Effector CD8-positive, alpha-beta T cell (primary cell): ENCODE measurements around the gene PLA2G4C.
A peak's percentile ranks its signal among the peaks of the same experiment; 100 is the strongest.

Source experiments
- DNase-seq: peaks from one replicate; lab custom pipeline; 2025; lab: John Stamatoyannopoulos, UW
- total RNA-seq, 4 experiments: gene quantifications; one replicate each; lab custom pipeline; 2026; lab: John Stamatoyannopoulos, UW

PLA2G4C gene
- 1.3 to 28.5 (median 10.8) reads per million in 4 experiments for total RNA-seq

DNA sequence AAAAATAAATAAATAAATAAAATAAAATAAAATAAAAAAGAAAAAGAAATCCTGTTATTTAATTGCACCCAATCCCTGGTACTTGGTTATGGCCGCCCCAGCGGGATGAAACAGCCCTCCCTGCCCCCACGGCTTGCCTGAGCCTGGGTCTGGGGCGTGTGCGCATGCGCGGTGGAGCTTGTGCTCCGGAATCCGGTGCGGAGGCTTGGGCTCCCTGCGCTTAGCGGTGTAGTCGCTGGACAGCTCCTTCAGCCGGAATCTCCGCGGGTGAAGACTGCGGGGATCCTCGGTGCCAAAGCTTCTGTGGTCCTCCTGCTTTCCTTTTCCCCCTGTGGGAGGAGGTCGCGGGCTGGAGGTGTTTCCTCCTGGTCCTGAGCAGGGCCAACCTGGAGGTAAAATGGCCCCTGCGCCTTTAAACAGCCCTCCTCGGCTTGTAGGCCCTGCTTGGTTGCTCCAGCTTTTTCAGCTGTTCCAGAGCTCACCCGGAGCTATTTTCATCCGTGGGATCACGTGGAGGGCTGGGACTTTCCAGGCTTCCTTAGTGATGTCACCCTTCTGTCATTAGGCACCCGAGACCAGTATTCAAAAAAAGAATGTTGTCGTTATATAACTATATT lies at the start of gene PLA2G4C:
Gene PLA2G4C (minus strand): TSS at position 468 of the 617 bp plus-strand sequence. CDS start 4,288 bp downstream, outside the sequence.
- peak; percentile 72 for DNase-seq

DNA sequence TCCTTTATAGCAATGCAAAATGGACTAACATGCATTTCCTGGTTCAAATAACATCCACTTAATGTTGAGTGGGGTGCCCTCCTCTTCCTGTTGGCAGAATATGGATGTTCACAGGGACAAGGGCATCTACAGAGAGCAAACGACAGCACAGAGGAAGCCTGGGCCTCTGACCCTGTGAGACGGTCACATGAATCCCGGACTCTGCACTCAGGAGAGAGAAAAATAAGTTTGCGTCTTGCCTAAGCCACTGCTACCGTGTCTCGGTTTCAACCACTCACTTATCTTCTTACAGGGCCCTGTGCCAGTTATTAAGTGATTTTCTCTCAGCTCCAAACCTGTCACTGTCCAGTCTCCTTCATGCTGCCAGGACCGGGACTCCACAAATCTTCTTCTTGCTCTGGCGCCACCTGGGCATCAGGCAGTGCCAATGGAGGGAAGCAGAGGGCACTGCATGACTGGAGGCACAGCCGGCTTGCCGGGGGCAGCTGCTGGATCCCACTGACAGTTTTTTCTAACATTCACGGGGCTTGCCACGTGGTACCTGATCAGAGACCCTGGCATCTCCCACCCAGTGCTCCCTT lies 47.7 kb upstream of the PLA2G4C start:
- no peak for DNase-seq

DNA sequence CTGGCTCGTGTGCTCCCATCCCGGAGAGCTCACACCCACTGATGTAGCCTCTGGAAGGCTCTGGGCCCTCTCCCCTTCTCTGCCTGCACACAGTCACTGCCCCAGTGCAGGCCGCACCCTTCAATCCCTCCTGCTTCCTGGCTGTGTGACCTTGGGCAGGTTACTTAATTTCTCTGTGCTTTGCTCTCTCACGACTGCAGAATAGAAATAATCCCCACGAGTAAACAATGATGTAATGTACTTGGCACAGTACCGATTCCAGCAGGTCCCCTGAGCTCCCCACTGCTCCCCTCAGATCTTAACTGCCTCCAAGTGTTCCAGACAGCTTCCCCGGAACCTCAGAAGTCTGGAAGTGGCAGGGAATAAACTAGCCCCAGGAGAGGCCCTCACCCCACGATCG lies 43.4 kb upstream of the PLA2G4C start:
- DNase-seq = no peak

GRCh38 chr19:48152551-48152950 lies 41.9 kb upstream of the PLA2G4C start:
- peak; percentile 50 for DNase-seq

GRCh38 chr19:48149430-48149829 lies 38.8 kb upstream of the PLA2G4C start:
- DNase-seq = no peak

- DNase-seq = no peak
Measured at GRCh38 chr19:48148576-48148975, 38.0 kb upstream of the PLA2G4C start.

- DNase-seq = no peak
Measured at GRCh38 chr19:48147597-48148175, 37.1 kb upstream of the PLA2G4C start.

DNA sequence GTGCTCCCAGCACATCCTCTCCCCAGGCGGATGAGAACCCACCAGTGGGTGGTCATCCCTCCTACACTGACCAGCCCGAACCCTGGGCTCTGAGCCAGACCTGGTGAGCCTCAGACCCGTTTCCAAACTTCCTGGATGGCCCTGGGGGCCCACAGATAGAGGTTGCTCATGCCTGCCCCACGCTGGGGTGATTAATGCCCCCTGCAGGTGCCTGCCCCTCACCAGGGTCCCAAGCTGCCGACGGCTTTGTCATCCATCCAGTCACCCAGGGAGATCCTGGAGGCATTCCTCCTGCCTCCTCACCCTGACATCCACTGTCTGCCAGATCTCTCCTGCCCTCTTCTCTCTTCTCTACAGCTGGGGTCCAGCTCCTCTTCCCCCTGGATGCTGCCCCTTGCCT lies 28.4 kb upstream of the PLA2G4C start:
- no peak for DNase-seq

GRCh38 chr19:48137411-48137810 lies 26.8 kb upstream of the PLA2G4C start:
- DNase-seq = no peak

DNA sequence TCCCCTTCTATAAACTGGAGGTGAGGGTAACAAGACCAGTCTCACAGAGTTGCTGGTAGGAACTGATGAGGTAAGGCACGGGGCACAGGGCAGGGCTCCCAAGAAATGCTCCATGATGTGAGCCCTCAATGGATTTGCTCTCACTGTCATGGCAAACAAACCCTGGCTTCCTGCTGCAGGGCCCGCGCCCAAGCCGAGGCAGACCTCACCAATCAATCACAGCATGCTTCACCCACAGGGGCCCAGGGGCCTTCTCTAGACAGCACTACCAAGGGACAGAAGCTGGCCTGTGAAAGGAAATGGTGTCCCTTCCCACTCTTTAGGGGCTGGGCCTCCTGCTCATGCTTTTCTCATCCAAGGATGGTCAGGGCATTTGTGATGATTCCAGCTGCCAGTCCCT lies 25.9 kb upstream of the PLA2G4C start:
- DNase-seq = no peak

GRCh38 chr19:48135411-48135810 lies 24.8 kb upstream of the PLA2G4C start:
- DNase-seq = no peak

DNA sequence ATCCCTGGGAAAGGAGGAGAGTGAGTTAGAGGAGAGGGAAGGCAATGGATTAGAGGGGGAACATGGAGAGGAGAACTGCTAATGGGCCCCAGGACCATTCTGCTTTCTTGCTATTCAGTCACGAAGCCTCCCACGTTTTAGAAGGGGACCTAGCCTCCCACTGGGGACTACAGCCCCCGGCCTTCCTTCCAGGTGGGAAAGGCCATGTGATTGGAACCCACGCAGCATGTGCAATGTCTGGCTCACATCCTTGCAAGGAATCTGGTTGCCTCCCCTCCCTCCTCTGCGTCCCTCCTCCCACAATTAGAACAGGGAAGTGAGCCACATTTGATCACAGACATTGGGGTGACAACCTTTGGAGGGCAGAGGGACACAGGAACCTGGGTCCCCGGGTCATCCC lies 22.5 kb upstream of the PLA2G4C start:
- DNase-seq = no peak

GRCh38 chr19:48127561-48127960 lies 16.9 kb upstream of the PLA2G4C start:
- DNase-seq = no peak

DNA sequence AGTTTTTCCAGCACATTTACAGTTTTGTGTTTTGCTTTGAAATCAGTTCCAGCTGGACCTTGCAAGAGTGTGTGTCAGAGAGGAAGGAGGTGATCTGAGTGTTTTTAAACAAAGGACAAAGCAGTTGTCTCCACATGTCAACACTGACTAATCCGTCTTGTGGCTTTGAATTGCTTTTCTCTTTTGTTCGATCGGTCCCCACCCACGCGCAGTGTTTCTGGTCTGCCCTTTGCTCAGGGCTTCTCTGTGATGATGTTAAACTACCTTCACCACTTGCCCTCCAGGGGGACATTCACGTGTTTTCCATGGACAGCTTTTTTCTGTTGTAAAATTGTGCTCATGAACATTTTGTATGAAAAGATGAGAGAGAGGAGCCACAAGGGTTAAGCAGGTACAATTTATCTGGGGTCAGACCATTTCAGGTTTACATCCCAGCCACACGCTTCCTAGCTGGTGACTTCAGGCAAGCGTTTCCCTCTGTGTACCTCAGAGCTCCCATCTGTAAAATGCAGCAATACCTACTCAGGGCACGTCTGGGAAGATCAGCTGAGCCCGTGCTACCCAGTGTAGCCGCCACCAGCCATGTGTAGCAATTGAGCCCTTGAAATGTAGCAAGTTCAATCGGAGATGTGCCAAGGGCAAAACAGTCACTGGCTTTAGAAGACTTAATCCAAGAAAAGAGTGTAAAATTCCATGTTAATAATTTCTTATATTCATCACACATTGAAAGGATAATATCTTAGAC lies 13.5 kb upstream of the PLA2G4C start:
- no peak for DNase-seq

DNA sequence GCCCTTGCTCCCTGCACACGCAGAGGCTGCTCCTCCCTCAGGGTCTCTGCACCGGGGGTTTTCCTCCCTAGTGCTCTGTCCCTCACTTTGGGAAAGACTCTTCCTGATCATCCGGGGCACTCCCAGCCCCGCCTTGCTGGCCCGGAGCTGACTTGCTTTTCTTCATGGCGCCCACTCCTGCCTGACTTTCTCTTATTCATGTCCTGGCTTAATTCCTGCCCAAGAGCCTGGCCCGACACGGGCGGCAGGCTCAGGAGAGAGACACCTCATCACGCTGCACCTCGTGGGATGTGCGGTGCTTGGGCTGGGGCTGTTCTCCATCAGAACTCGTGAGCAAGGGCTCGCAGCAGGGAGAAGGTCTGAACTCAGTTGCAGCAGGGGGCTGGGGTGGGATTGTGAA lies 11.8 kb upstream of the PLA2G4C start:
- DNase-seq = no peak

- no peak for DNase-seq
Measured at GRCh38 chr19:48121909-48122371, 11.3 kb upstream of the PLA2G4C start.

DNA sequence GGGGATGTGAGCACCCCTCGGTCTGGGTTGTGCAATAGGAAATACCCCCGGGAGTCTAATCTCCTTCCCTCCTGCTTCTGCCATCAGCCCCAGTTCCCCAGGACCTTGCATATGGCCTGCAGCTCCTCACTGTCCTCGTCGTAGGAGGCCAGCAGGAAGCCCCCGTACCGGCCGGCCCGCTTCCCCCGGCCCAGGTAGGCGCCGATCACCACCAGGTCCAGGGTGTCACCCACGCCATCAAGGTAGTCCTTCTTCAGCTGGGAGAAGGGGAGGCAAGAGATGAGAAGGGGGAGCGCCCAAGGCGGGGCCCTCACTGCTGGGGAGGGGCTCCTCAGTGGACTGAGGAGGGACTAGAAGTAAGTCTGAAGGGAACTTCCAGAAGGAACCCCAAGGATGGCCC lies 10.4 kb upstream of the PLA2G4C start:
- DNase-seq = no peak

DNA sequence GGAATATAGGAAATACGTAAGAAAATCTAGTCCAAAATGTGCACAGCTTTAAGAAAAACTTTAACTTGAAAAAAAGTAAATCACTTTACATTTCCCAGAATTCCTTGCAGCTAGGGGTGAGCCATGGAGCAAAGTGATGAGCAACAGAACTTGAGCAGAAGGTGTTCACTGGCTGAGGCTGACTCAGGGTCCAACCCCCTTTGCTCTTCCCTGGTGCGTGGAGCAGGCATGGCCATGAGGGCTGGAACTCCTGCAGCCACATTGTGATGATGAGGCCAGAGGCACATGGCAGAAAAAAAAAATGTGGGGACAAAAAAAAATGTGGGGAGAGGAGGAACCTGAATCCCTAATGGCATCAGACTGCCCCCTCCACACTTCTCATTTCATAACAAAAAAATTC lies 9.9 kb upstream of the PLA2G4C start:
- DNase-seq = no peak

DNA sequence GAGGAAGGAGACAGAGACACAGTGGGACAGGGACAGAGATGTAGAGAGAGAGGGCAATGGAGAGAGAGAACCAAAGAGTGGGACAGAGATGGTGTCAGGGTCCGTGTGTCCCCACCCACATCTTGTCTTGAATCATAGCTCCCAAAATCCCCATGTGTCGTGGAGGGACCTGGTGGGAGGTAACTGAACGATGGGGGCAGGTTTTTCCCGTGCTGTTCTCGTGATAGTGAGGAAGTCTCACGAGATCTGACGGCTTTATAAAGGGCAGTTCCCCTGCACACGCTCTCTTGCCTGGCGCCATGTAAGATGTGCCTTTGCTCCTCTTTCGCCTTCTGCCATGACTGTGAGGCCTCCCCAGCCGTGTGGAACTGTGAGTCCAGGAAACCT lies 7.5 kb upstream of the PLA2G4C start:
- no peak for DNase-seq

DNA sequence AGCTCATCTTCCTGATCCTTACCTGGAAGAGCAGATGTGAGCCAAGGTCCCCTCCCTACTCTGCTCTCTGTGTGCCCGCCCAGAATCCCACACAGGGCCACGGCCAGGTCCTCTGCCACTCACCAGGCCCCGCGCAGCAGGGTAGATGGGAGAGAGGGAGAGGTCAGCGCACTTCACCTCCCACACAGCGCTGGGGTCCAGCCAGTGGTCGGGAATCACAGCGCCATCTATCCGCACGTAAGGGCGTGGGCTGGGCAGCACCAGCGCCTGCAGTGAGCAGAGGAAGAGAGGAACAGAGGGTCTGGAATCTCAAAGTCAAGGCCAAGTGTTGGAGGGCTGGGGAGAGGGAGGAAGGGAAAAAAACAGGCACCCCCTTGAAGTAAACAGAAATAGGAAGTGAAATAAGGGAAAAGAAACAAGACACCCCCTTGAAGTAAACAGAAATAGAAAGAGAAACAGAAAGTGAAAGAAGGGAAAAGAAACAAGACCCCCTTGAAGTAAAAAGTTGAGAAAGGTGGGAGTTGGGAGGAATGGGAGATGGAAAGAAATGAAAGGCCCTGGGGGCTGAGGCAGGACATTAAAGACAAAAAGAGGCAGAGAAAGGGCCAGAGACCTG lies 7.0 kb upstream of the PLA2G4C start:
- DNase-seq = no peak

- no peak for DNase-seq
Measured at GRCh38 chr19:48113190-48113917, 2.7 kb upstream of the PLA2G4C start.

DNA sequence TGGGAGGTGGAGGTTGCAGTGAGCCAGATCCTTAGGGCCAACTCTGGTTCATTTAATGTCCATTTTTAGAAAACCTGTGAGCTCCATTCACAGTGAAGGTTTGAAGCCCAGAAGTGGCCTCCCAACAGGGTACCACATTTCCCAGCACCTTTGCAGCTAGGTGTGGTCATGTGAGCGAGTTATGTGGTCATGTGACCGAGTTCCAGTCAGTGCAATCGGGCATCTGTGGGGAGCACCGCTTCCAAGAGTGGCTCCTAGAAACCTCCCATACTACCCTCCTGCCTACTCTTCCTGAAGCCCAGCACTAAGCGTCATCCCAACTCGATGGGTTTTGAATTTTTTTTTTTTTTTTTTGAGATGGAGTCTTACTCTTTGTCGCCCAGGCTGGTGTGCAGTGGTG lies 663 bp upstream of the PLA2G4C start:
- no peak for DNase-seq
